Measurements from ENCODE around the gene MSI2. TPM values are rescaled to one million over a fixed set of nuclear protein-coding genes. Genes with fewer than 3 reads are reported as not detected.

MSI2 gene
- total RNA-seq, 2 donors from 2014 or later: 53.1 to 74.0 TPM

DNA sequence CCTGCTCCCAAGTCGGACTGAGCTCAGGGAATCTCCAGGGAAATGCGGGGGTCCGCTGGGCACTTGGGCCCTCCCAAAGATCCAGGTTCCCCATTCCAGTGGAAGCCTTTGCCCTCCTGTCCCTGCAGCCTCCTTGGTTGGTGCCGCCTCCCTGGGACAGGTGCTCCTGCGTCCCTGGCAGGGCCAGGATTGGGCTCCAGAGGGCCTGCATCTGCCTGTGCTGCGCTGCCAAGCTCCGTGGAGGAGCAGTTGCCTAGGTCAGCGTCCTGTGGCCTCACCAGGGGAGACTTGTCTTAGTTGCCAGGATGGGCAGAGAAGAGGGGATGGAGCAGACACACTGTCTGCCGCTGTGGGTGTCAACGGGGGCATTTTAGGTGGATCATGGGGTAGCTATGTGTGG, 67.1 kb downstream of the MSI2 start:
- no peak overlapping the region for H3K27ac ChIP-seq
- H3K36me3 ChIP-seq: no peaks in the 10 kb centered on the region
- intact Hi-C loops (cut with DNase I): no loop called here
- DNase-seq (ENCODE audit: low spot score): no peak
- H3K27me3 ChIP-seq (replicated peaks; ENCODE audit: insufficient read depth): no peaks in the 10 kb centered on the region
- 96% methylated on average over 10 of the region's 10 CpGs for WGBS
- no peaks in the 10 kb centered on the region for H3K9me3 ChIP-seq
- H3K4me3 ChIP-seq: no peak overlapping the region
- TF ChIP-seq POLR2AphosphoS5 (IDR thresholded peaks at IDR 0.05): no peak
- TF ChIP-seq POLR2A (IDR thresholded peaks at IDR 0.05): no peak
- H3K4me1 ChIP-seq (replicated peaks): no peaks in the 10 kb centered on the region

GRCh38 chr17:57324060-57324459, 67.7 kb downstream of the MSI2 start:
- WGBS: 93% methylated on average over 13 of the region's 13 CpGs
- Histone ChIP-seq H3K27ac (no peak overlapping the region), H3K4me3 (no peak overlapping the region), H3K4me1 (replicated peaks) (no peaks in the 10 kb centered on the region), H3K9me3 (no peaks in the 10 kb centered on the region), H3K36me3 (no peaks in the 10 kb centered on the region), H3K27me3 (replicated peaks; ENCODE audit: insufficient read depth) (no peaks in the 10 kb centered on the region)
- no peak for DNase-seq (ENCODE audit: low spot score)
- no peak for TF ChIP-seq POLR2AphosphoS5 (IDR thresholded peaks at IDR 0.05)
- TF ChIP-seq POLR2A (IDR thresholded peaks at IDR 0.05): no peak
- TF ChIP-seq CTCF (IDR thresholded peaks at IDR 0.05): no peak
- intact Hi-C loops (cut with DNase I): no loop called here

- DNase-seq (ENCODE audit: low spot score): no peak
- no peak for TF ChIP-seq POLR2AphosphoS5 (IDR thresholded peaks at IDR 0.05)
- no peak for TF ChIP-seq POLR2A (IDR thresholded peaks at IDR 0.05)
- H3K4me1 ChIP-seq (replicated peaks): no peaks in the 10 kb centered on the region
Measured at GRCh38 chr17:57324631-57325030, 68.3 kb downstream of the MSI2 start.

DNA sequence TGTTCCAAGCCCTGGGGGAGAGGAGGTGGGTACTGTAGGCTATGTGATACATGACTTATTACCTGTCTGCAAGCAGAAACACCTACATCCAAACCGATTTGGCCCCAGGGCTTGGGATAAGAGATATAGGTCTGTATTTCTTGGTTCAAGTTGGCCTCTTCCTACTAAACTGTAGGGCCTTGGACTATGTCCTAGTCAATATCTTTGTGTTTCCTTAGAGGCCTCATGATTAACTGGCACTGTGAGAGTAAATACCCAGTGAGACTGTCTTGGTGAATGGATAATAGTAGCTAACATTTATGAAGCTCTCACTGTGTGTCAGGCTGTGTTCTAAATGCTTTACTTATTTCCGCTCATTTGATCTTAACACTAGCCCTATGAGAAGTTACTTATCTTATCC, 70.0 kb downstream of the MSI2 start:
- intact Hi-C loops (cut with DNase I): no loop called here
- Histone ChIP-seq H3K9me3 (no peaks in the 10 kb centered on the region), H3K36me3 (no peaks in the 10 kb centered on the region), H3K4me3 (no peak overlapping the region), H3K27ac (no peak overlapping the region), H3K27me3 (replicated peaks; ENCODE audit: insufficient read depth) (no peaks in the 10 kb centered on the region), H3K4me1 (replicated peaks) (no peaks in the 10 kb centered on the region)
- TF ChIP-seq CTCF (IDR thresholded peaks at IDR 0.05): no peak
- no peak for TF ChIP-seq POLR2AphosphoS5 (IDR thresholded peaks at IDR 0.05)
- WGBS: 89% methylated on average over 2 of the region's 2 CpGs
- no peak for DNase-seq (ENCODE audit: low spot score)

More at GRCh38 chr17:57324631-57325030, 68.3 kb downstream of the MSI2 start:
- H3K36me3 ChIP-seq: no peaks in the 10 kb centered on the region
- H3K27me3 ChIP-seq (replicated peaks; ENCODE audit: insufficient read depth): no peaks in the 10 kb centered on the region
- intact Hi-C loops (cut with DNase I): no loop called here
- no peaks in the 10 kb centered on the region for H3K9me3 ChIP-seq
- H3K27ac ChIP-seq: no peak overlapping the region
- H3K4me3 ChIP-seq: no peak overlapping the region

DNA sequence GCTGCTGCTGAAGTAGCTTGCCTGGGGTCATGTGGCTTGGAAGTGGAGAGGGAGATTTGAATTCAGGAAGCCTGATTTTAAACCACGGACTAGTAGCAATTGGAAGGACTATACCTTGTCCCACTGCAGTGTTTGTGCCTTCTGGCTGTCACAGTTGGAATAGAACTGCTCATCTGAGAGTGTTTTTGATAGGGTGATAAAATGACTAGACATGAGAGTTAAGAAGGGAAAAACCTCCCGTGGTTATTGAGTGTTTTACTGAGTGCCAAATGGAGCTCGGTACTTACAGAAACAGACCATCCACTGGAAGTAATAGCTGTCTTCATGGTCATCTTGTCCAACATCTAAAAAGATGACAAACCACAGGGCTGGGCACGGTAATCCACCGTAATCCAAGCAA, 70.4 kb downstream of the MSI2 start:
- Histone ChIP-seq H3K4me1 (replicated peaks) (no peaks in the 10 kb centered on the region), H3K27me3 (replicated peaks; ENCODE audit: insufficient read depth) (no peaks in the 10 kb centered on the region), H3K4me3 (no peak overlapping the region), H3K9me3 (no peaks in the 10 kb centered on the region), H3K36me3 (no peaks in the 10 kb centered on the region), H3K27ac (no peak overlapping the region)
- WGBS: 76% methylated on average over 5 of the region's 5 CpGs
- intact Hi-C loops (cut with DNase I): no loop called here
- no peak for DNase-seq (ENCODE audit: low spot score)
- TF ChIP-seq CTCF (IDR thresholded peaks at IDR 0.05) (no peak), POLR2A (IDR thresholded peaks at IDR 0.05) (no peak), POLR2AphosphoS5 (IDR thresholded peaks at IDR 0.05) (no peak)

GRCh38 chr17:57327176-57327970, 71.0 kb downstream of the MSI2 start:
- WGBS: 90% methylated on average over 6 of the region's 6 CpGs
- H3K9me3 ChIP-seq: no peaks in the 10 kb centered on the region
- no peak for DNase-seq (ENCODE audit: low spot score)
- intact Hi-C loops (cut with DNase I): no loop called here
- no peak for TF ChIP-seq CTCF (IDR thresholded peaks at IDR 0.05)
- TF ChIP-seq POLR2A (IDR thresholded peaks at IDR 0.05): no peak
- TF ChIP-seq POLR2AphosphoS5 (IDR thresholded peaks at IDR 0.05): no peak
- H3K27ac ChIP-seq: no peak overlapping the region
- H3K4me1 ChIP-seq (replicated peaks): no peaks in the 10 kb centered on the region
- no peak overlapping the region for H3K4me3 ChIP-seq
- H3K27me3 ChIP-seq (replicated peaks; ENCODE audit: insufficient read depth): no peaks in the 10 kb centered on the region
- no peaks in the 10 kb centered on the region for H3K36me3 ChIP-seq
